GM06990 (cell line): Measurements from ENCODE around the gene SLC4A3.

ENCODE experiments used
- DNase-seq: peaks from one replicate; pipeline ENCODE4 v3.0.0-alpha.2; 2011; ENCODE audit not compliant: insufficient read length; ENCODE audit errors: extremely low read depth
- H3K27me3 ChIP-seq: replicated peaks from 2 replicates; pipeline ENCODE4 v1.6.0; 2011; ENCODE audit warnings: low read length; ENCODE audit not compliant: control insufficient read depth, insufficient read depth
- H3K36me3 ChIP-seq: 2 replicates; pipeline ENCODE4 v1.5.1; 2011; ENCODE audit warnings: low read length; ENCODE audit not compliant: control insufficient read depth, insufficient read depth
- H3K4me3 ChIP-seq: replicated peaks from 2 replicates; pipeline ENCODE4 v1.5.1; 2011; ENCODE audit warnings: low read depth, mild to moderate bottlenecking, control low read depth, low read length
- TF ChIP-seq, protein P1 (sequence below): IDR thresholded peaks from 2 replicates; pipeline ENCODE4 v1.5.1; 2011; ENCODE audit warnings: low read length, control low read depth, mild to moderate bottlenecking, inconsistent platforms; ENCODE audit not compliant: insufficient read depth, poor library complexity, severe bottlenecking

The SLC4A3 gene

DNA sequence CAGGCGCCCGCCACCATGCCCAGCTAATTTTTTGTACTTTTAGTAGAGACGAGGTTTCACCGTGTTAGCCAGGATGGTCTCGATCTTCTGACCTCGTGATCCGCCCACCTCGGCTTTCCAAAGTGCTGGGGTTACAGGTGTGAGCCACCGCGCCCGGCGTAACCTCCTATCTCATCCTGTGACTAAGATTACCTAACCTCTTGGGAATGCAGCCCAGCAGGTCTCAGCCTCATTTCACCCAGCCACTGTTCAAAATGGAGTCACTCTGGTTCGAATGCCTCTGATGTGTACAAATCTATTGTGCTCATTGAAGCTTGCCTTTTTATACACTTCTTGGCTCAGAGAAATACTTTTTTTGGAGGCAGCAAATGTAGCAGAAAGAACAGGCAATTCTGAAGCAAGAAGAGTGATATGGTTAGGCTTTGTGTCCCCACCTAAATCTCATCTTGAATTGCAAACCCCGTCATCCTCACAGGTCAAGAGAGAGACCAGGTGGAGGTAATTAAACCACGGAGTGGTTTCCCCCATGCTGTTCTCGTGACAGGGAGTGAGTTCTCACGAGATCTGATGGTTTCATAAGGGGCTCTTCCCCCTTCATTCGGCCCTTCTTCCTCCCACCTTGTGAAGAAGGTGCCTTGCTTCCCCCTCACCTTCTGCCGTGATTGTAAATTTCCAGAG is 60.6 kb downstream of the SLC4A3 start:
- peak overlapping the region; percentile 50 for H3K4me3 ChIP-seq

DNA sequence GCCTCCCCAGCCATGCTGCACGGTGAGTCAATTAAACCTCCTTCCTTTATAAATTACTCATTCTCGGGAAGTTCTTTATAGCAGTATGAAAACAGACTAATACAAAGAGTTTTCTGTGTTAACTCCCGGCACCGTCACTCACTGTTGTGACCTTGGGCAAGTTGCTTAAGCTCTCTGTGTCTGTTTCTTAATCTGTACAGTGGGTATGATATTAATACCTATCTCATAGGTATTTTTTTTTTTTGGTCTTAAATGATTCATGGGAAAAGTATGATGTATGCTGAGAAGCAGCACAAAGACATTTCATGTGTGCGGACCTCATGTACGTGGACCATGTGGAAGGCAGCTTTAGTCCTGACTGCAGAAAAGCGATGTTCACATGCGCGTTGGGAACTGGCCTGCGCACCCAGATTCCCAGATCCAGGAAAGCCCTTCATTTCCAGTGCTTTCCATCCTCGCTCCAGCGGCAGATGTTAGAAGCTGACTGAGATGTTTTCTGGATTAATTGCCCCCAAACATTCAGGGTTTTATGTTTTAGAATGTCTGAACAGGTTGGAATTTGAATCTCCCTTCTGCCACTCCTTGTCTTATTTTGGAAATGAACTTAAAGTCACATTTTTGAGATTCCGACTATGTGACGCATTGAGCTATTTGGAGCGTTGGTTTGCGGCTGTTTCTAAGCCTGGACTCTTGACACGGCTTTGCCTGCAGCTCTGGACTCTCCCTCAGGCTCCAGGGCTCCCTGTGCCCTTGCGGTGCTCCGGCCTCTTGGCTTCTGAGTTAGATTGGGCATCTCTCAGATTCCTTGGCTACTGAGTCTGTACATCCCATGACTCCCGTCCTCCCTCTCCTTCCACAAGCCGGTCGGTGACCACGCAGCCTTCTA is 61.4 kb downstream of the SLC4A3 start:
- Histone ChIP-seq H3K4me3 (peak overlapping the region; percentile 50), H3K36me3 (no peaks in the 10 kb centered on the region), H3K27me3 (no peaks in the 10 kb centered on the region)
- no peak for DNase-seq
- TF ChIP-seq, protein P1, sequence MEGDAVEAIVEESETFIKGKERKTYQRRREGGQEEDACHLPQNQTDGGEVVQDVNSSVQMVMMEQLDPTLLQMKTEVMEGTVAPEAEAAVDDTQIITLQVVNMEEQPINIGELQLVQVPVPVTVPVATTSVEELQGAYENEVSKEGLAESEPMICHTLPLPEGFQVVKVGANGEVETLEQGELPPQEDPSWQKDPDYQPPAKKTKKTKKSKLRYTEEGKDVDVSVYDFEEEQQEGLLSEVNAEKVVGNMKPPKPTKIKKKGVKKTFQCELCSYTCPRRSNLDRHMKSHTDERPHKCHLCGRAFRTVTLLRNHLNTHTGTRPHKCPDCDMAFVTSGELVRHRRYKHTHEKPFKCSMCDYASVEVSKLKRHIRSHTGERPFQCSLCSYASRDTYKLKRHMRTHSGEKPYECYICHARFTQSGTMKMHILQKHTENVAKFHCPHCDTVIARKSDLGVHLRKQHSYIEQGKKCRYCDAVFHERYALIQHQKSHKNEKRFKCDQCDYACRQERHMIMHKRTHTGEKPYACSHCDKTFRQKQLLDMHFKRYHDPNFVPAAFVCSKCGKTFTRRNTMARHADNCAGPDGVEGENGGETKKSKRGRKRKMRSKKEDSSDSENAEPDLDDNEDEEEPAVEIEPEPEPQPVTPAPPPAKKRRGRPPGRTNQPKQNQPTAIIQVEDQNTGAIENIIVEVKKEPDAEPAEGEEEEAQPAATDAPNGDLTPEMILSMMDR: no peak

More for the DNA sequence above, 60.6 kb downstream of the SLC4A3 start:
- DNase-seq: no peak
- TF ChIP-seq, protein P1: no peak
- Histone ChIP-seq H3K36me3 (no peaks in the 10 kb centered on the region), H3K27me3 (no peaks in the 10 kb centered on the region)

DNA sequence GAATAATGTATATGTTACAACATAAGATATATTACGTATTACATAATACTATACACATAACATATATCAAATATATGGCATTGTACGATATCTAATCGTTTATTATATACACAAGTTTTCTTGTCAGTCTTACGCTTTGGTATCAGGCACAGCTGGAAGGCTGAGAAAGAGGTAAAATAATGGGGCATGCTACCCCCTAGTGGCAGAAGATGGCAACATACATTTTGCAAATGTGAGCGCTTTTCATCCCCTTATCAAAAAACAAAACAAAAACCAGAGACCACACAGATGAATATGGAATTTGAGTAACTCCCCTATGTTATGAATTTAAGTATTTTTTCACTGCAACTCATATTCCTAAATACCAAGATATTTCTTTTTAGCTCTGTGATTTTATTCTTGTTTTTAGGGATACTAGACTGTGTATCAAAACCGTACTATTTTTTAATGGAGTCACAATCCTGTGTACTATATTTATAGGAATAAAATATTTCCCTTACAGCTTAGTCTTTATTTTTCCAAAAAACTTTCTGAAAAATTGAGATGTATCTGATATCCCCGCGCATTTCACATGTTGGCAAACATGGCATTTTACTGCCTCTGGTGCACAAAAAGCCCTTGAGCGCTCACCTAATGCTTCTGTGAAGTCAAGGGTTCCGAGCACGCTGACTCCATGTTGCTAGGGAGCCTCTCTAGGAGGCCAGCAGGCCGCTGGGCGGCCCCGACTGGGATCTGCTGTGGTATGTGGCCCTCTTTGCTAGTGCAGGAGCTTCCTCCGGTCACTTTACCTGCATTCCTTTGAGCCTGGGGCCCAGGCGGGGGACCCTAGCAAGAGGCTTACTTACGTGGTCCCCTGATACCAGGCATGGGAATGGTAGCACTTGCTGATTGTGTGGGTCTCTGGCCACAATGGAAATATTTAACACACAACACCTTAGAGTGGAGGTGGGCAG is 62.5 kb downstream of the SLC4A3 start:
- TF ChIP-seq, protein P1: peak; percentile 74
- H3K36me3 ChIP-seq: no peaks in the 10 kb centered on the region
- no peak overlapping the region for H3K4me3 ChIP-seq
- DNase-seq: no peak
- H3K27me3 ChIP-seq: no peaks in the 10 kb centered on the region

DNA sequence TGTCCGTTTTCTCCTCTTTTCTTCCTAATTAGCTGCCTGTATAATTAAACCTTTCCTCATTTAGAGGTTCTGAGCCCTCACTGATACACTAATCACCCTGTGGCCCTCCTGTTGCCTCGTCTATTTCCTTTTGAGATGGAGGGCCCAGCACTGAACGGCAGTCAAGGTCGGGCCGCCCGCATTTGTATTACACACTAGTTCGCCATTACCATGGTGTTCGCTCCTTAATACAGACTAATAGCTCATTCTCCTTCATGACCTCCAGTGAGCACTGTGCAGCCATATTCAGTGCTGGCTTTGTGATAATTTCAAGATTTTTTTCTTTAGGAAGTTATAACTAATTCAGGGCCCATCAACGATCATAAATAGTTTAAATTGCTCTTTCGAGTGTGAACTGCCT is 64.1 kb downstream of the SLC4A3 start:
- H3K36me3 ChIP-seq: no peaks in the 10 kb centered on the region
- H3K27me3 ChIP-seq: no peaks in the 10 kb centered on the region
- DNase-seq: no peak
- TF ChIP-seq, protein P1: no peak
- H3K4me3 ChIP-seq: no peak overlapping the region
